Activated CD8-positive, alpha-beta memory T cell treated with anti-CD3 and anti-CD28 coated beads, Interleukin-2, amount 50 U/mL, for 1 hour (primary cell): ENCODE results near the gene MIA.
A peak's percentile ranks its signal among the peaks of the same experiment; 100 is the strongest.
"Not testable (repeated sequence)": the region's sequence is repeated elsewhere in the genome, so short reads cannot be mapped to it uniquely, and the experiment has no call there.

Experiments
- DNase-seq: peaks from one replicate; pipeline ENCODE4 v3.0.0-alpha.2; 2020; ENCODE audit errors: extremely low read depth

The MIA gene

GRCh38 chr19:40822704-40823553 lies 47.6 kb downstream of the MIA start:
- DNase-seq: not testable (repeated sequence)

- not testable (repeated sequence) for DNase-seq
Measured at GRCh38 chr19:40824916-40825315, 49.6 kb downstream of the MIA start.

- DNase-seq: not testable (repeated sequence)
Measured at GRCh38 chr19:40825460-40826095, 50.3 kb downstream of the MIA start.

GRCh38 chr19:40826312-40826698 lies 51.0 kb downstream of the MIA start:
- DNase-seq: not testable (repeated sequence)

GRCh38 chr19:40826699-40827385 lies 51.5 kb downstream of the MIA start:
- DNase-seq: peak; percentile 68
